ENCODE data around the gene DENND1A. TPM values are rescaled to one million over a fixed set of nuclear protein-coding genes. Genes with fewer than 3 reads are reported as not detected.

DENND1A gene
- total and polyA plus RNA-seq, 11 donors: 9.8 to 24.0 (median 14.7) TPM

DNA sequence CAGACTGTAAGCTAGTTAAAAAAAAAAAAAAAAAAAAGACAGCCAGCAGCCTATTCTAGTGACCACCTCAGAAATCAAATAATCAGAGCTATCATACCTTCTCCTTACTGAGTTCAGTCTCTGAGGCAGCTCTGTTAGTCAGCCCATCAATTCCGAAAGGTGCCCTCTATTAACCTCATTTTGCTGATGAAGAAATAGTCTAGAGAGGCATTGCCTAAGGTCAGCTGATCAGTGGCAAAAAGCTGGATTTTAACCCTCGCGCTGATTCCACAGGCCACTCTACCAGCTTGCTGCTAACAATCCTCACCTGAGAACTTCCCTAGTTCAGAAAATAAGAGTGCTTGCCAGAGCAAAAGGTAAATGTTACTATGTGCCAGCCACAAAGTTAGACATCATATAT, 172.0 kb downstream of the DENND1A start:
- no peak for ATAC-seq
- no peak overlapping the region for H3K27ac ChIP-seq
- H3K27me3 ChIP-seq: no peaks in the 10 kb centered on the region
- H3K4me3 ChIP-seq: no peak overlapping the region
- 73 to 91% (median 88%) methylated on average over 3 of the region's 3 CpGs for WGBS, 4 donors
- TF ChIP-seq, protein P1, sequence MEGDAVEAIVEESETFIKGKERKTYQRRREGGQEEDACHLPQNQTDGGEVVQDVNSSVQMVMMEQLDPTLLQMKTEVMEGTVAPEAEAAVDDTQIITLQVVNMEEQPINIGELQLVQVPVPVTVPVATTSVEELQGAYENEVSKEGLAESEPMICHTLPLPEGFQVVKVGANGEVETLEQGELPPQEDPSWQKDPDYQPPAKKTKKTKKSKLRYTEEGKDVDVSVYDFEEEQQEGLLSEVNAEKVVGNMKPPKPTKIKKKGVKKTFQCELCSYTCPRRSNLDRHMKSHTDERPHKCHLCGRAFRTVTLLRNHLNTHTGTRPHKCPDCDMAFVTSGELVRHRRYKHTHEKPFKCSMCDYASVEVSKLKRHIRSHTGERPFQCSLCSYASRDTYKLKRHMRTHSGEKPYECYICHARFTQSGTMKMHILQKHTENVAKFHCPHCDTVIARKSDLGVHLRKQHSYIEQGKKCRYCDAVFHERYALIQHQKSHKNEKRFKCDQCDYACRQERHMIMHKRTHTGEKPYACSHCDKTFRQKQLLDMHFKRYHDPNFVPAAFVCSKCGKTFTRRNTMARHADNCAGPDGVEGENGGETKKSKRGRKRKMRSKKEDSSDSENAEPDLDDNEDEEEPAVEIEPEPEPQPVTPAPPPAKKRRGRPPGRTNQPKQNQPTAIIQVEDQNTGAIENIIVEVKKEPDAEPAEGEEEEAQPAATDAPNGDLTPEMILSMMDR (IDR thresholded peaks at IDR 0.05): no peak
- TF ChIP-seq POLR2A (IDR thresholded peaks at IDR 0.05): no peak
- DNase-seq: no peak
- peaks cover 0 to 44% (median 6%) of the 10 kb centered on the region in 12 donors for H3K4me1 ChIP-seq
- H3K36me3 ChIP-seq: peaks cover 0 to 12% (median 0%) of the 10 kb centered on the region in 9 donors
- no peaks in the 10 kb centered on the region for H3K9me3 ChIP-seq
- intact Hi-C loops (cut with DNase I): loop anchor here in 1 of 10 donors (10.0 kb wide), 1 partner anchor 77 kb away; no protein-coding TSS in a partner anchor

DNA sequence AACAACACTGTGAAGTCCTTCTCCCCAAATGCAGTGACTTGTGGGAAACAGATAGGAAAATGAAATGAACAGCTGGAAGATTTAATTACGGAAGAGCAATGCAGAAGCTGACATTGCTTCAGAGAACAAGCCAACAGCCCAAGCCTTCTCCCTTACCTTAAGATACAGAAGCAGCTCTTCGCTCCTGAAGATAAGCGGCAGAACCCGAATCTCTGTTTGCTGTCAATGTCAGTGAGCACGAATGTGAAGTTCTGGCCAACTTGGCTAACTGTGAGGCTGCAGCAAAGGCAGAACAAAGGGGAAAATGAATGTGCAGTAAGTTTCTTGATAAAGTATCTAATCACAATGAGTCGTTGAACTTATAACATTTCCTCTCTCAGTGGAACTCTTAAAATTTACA, 172.4 kb downstream of the DENND1A start:
- Histone ChIP-seq H3K36me3 (peaks cover 0 to 12% (median 0%) of the 10 kb centered on the region in 9 donors), H3K27me3 (no peaks in the 10 kb centered on the region), H3K9me3 (no peaks in the 10 kb centered on the region), H3K4me3 (no peak overlapping the region), H3K27ac (no peak overlapping the region), H3K4me1 (peaks cover 0 to 44% (median 6%) of the 10 kb centered on the region in 12 donors)
- ATAC-seq (peak; percentile 26 to 46 (median 35)), DNase-seq (peak in 1 of 5 donors; percentile 11)
- intact Hi-C loops (cut with DNase I): loop anchor here in 1 of 10 donors (10.0 kb wide), 1 partner anchor 77 kb away; no protein-coding TSS in a partner anchor
- TF ChIP-seq, protein P1 (IDR thresholded peaks at IDR 0.05): no peak
- no peak for TF ChIP-seq POLR2A (IDR thresholded peaks at IDR 0.05)
- 32 to 49% (median 39%) methylated on average over 6 of the region's 6 CpGs for WGBS, 4 donors

DNA sequence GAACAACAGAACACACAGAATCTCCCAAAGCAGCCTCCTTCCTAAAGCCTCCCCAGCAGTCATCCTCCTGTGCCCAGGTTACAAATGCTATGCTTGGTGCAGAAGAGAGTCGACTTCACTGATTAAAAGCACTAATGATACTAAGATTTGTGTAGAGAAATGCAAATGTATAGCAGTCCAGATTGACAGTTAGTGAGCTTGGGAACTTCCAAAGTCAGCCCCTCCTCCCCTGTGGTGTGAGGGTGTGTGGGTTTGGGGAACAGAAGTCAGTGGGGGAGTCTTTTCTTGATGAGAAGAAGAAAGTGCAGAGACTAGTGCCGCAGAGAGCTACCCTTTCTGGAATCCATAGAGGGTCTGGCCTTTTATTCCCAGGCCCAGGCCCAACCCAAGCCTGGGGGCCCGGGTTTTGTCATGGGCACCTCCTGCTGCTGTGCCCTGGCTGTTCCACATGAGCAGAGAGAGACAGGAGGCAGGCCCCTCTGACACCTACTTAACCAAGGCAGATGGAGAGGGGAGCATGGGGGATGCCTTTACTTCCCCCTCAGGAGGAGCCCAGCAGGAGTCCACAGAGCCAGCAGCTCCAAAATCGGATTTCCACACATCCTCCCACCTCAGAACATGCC, 173.3 kb downstream of the DENND1A start:
- H3K4me1 ChIP-seq: peaks cover 0 to 37% (median 4%) of the 10 kb centered on the region in 12 donors
- H3K36me3 ChIP-seq: peaks cover 0 to 12% (median 0%) of the 10 kb centered on the region in 9 donors
- intact Hi-C loops (cut with DNase I): loop anchor here in 1 of 10 donors (10.0 kb wide), 1 partner anchor 78 kb away; no protein-coding TSS in a partner anchor
- no peak overlapping the region for H3K4me3 ChIP-seq
- WGBS, 4 donors: 83 to 95% (median 89%) methylated on average over 4 of the region's 4 CpGs
- no peak for ATAC-seq
- TF ChIP-seq, protein P1 (IDR thresholded peaks at IDR 0.05): no peak
- no peak for TF ChIP-seq POLR2A (IDR thresholded peaks at IDR 0.05)
- DNase-seq: no peak
- no peaks in the 10 kb centered on the region for H3K27me3 ChIP-seq
- no peaks in the 10 kb centered on the region for H3K9me3 ChIP-seq
- no peak overlapping the region for H3K27ac ChIP-seq

DNA sequence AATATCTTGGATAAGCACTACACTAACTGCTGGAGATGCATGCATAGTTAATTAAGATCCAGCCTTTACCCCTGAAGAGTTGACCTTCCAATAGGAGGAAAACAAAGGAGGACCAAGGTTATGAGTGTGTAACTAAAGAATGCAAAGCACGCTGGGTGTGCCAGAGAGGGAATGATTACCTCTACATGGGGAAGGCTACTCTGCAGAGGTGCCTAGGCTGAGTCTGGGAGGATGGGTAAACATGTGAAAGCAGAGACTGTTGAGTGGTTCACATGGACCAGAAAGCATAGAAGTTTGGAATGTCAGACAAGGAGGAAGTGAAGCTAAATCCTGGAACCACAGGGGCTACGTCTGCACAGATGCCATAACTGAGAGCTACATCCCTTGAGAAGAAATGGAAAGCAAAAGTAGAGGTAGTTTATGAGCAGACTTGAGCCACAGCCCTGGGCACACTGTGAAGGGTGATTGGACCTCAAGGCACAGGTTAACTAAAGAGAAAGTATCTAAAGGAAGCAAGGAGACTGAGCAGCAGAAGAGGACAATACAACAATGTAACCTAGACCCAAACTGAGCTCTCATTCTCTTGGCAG, 176.2 kb downstream of the DENND1A start:
- H3K4me3 ChIP-seq: no peak overlapping the region
- TF ChIP-seq POLR2A (IDR thresholded peaks at IDR 0.05): no peak
- TF ChIP-seq, protein P1 (IDR thresholded peaks at IDR 0.05): no peak

More for the DNA sequence above, 176.2 kb downstream of the DENND1A start:
- intact Hi-C loops (cut with DNase I): loop anchor here in 1 of 10 donors (10.0 kb wide), 1 partner anchor 81 kb away; no protein-coding TSS in a partner anchor
- WGBS, 4 donors: 92 to 96% (median 93%) methylated on average over 2 of the region's 2 CpGs
- Histone ChIP-seq H3K4me1 (peaks cover 0 to 45% (median 4%) of the 10 kb centered on the region in 12 donors), H3K27me3 (no peaks in the 10 kb centered on the region), H3K27ac (no peak overlapping the region), H3K9me3 (no peaks in the 10 kb centered on the region), H3K36me3 (peaks cover 0 to 12% (median 0%) of the 10 kb centered on the region in 9 donors)
- no peak for ATAC-seq
- DNase-seq: no peak

Measured in heart left ventricle (tissue), 16 donors.